ENCODE data around the gene ACAD10. TPM values are rescaled to one million over a fixed set of nuclear protein-coding genes. Genes with fewer than 3 reads are reported as not detected.
"Not testable (repeated sequence)": the region's sequence is repeated elsewhere in the genome, so short reads cannot be mapped to it uniquely, and the experiment has no call there.

Gene ACAD10
- total RNA-seq, 1 donor from 2014 or later: 32.6 TPM

- Mint-ChIP-seq H3K9me3 (no peaks in the 10 kb centered on the region), H3K27ac (no peak overlapping the region), H3K27me3 (ENCODE audit: low read depth) (peaks cover 8% of the 10 kb centered on the region), H3K36me3 (ENCODE audit: low read depth) (no peaks in the 10 kb centered on the region), H3K4me3 (ENCODE audit: low read depth) (no peak overlapping the region), H3K4me1 (ENCODE audit: low read depth) (peaks cover 19% of the 10 kb centered on the region)
- DNase-seq (ENCODE audit: low spot score): no peak
- intact Hi-C loops (cut with micrococcal nuclease): no loop called here
These were observed 74.1 kb downstream of the ACAD10 start for GRCh38 chr12:111759991-111760390.

- Mint-ChIP-seq H3K4me3 (ENCODE audit: low read depth) (no peak overlapping the region), H3K4me1 (ENCODE audit: low read depth) (peaks cover 20% of the 10 kb centered on the region), H3K36me3 (ENCODE audit: low read depth) (peaks cover under 1% of the 10 kb centered on the region), H3K27ac (no peak overlapping the region), H3K9me3 (no peaks in the 10 kb centered on the region), H3K27me3 (ENCODE audit: low read depth) (peaks cover 8% of the 10 kb centered on the region)
- intact Hi-C loops (cut with micrococcal nuclease): no loop called here
- DNase-seq (ENCODE audit: low spot score): no peak
These were observed 75.2 kb downstream of the ACAD10 start for GRCh38 chr12:111761099-111761498.

GRCh38 chr12:111761706-111762105, 75.9 kb downstream of the ACAD10 start:
- Mint-ChIP-seq H3K4me1 (ENCODE audit: low read depth) (peaks cover 23% of the 10 kb centered on the region), H3K27ac (no peak overlapping the region), H3K9me3 (no peaks in the 10 kb centered on the region), H3K36me3 (ENCODE audit: low read depth) (peaks cover 3% of the 10 kb centered on the region), H3K27me3 (ENCODE audit: low read depth) (peaks cover 11% of the 10 kb centered on the region), H3K4me3 (ENCODE audit: low read depth) (no peak overlapping the region)
- no peak for DNase-seq (ENCODE audit: low spot score)
- intact Hi-C loops (cut with micrococcal nuclease): no loop called here

- DNase-seq (ENCODE audit: low spot score); H3K4me3 Mint-ChIP-seq (ENCODE audit: low read depth); H3K9me3 Mint-ChIP-seq; H3K36me3 Mint-ChIP-seq (ENCODE audit: low read depth); H3K27ac Mint-ChIP-seq; intact Hi-C loops (cut with micrococcal nuclease): not testable (repeated sequence)
- peaks cover 24% of the 10 kb centered on the region for H3K27me3 Mint-ChIP-seq (ENCODE audit: low read depth)
- H3K4me1 Mint-ChIP-seq (ENCODE audit: low read depth): peaks cover 20% of the 10 kb centered on the region
These were observed 77.7 kb downstream of the ACAD10 start for GRCh38 chr12:111763552-111763951.

- intact Hi-C loops (cut with micrococcal nuclease): no loop called here
- Mint-ChIP-seq H3K36me3 (ENCODE audit: low read depth) (peaks cover 3% of the 10 kb centered on the region), H3K9me3 (no peaks in the 10 kb centered on the region), H3K27me3 (ENCODE audit: low read depth) (peaks cover 24% of the 10 kb centered on the region), H3K4me3 (ENCODE audit: low read depth) (peak overlapping the region; percentile 24), H3K4me1 (ENCODE audit: low read depth) (peaks cover 17% of the 10 kb centered on the region), H3K27ac (no peak overlapping the region)
- no peak for DNase-seq (ENCODE audit: low spot score)
These were observed 78.4 kb downstream of the ACAD10 start for GRCh38 chr12:111764120-111764821.

- no peaks in the 10 kb centered on the region for H3K9me3 Mint-ChIP-seq
- intact Hi-C loops (cut with micrococcal nuclease): no loop called here
- peak; percentile 21 for DNase-seq (ENCODE audit: low spot score)
- H3K36me3 Mint-ChIP-seq (ENCODE audit: low read depth): peaks cover 3% of the 10 kb centered on the region
- H3K27me3 Mint-ChIP-seq (ENCODE audit: low read depth): peaks cover 28% of the 10 kb centered on the region
- no peak within 1 kb of the TSS for H3K27ac Mint-ChIP-seq
- peak within 1 kb of the TSS; percentile 78 for H3K4me3 Mint-ChIP-seq (ENCODE audit: low read depth)
- H3K4me1 Mint-ChIP-seq (ENCODE audit: low read depth): peaks cover 14% of the 10 kb centered on the region
These were observed 80.9 kb downstream of the ACAD10 start, which contains the start of gene ALDH2 for GRCh38 chr12:111766608-111767361. Gene ALDH2 (plus strand): TSS chr12:111766933. CDS start chr12:111766983, 50 bp downstream.

GRCh38 chr12:111767362-111768158, 81.7 kb downstream of the ACAD10 start:
- intact Hi-C loops (cut with micrococcal nuclease): no loop called here
- H3K9me3 Mint-ChIP-seq: no peaks in the 10 kb centered on the region
- no peak overlapping the region for H3K27ac Mint-ChIP-seq
- peaks cover 3% of the 10 kb centered on the region for H3K36me3 Mint-ChIP-seq (ENCODE audit: low read depth)
- peaks cover 25% of the 10 kb centered on the region for H3K27me3 Mint-ChIP-seq (ENCODE audit: low read depth)
- H3K4me3 Mint-ChIP-seq (ENCODE audit: low read depth): peak overlapping the region; percentile 78
- no peak for DNase-seq (ENCODE audit: low spot score)
- H3K4me1 Mint-ChIP-seq (ENCODE audit: low read depth): peaks cover 14% of the 10 kb centered on the region

- intact Hi-C loops (cut with micrococcal nuclease): no loop called here
- H3K4me3 Mint-ChIP-seq (ENCODE audit: low read depth): no peak overlapping the region
- H3K4me1 Mint-ChIP-seq (ENCODE audit: low read depth): peaks cover 14% of the 10 kb centered on the region
These were observed 82.5 kb downstream of the ACAD10 start for GRCh38 chr12:111768159-111768895.

GRCh38 chr12:111769599-111769998, 83.7 kb downstream of the ACAD10 start:
- H3K4me1 Mint-ChIP-seq (ENCODE audit: low read depth): peaks cover 12% of the 10 kb centered on the region
- peaks cover 3% of the 10 kb centered on the region for H3K36me3 Mint-ChIP-seq (ENCODE audit: low read depth)
- H3K9me3 Mint-ChIP-seq: no peaks in the 10 kb centered on the region
- peaks cover 22% of the 10 kb centered on the region for H3K27me3 Mint-ChIP-seq (ENCODE audit: low read depth)
- DNase-seq (ENCODE audit: low spot score): no peak
- H3K27ac Mint-ChIP-seq: no peak overlapping the region
- H3K4me3 Mint-ChIP-seq (ENCODE audit: low read depth): no peak overlapping the region
- intact Hi-C loops (cut with micrococcal nuclease): no loop called here

More at GRCh38 chr12:111768159-111768895, 82.5 kb downstream of the ACAD10 start:
- Mint-ChIP-seq H3K36me3 (ENCODE audit: low read depth) (peaks cover 3% of the 10 kb centered on the region), H3K27ac (no peak overlapping the region), H3K27me3 (ENCODE audit: low read depth) (peaks cover 25% of the 10 kb centered on the region), H3K9me3 (no peaks in the 10 kb centered on the region)
- DNase-seq (ENCODE audit: low spot score): no peak

- no peak for DNase-seq (ENCODE audit: low spot score)
- H3K36me3 Mint-ChIP-seq (ENCODE audit: low read depth): no peaks in the 10 kb centered on the region
- no peak overlapping the region for H3K27ac Mint-ChIP-seq
- no peak overlapping the region for H3K4me3 Mint-ChIP-seq (ENCODE audit: low read depth)
- intact Hi-C loops (cut with micrococcal nuclease): no loop called here
- H3K9me3 Mint-ChIP-seq: no peaks in the 10 kb centered on the region
- H3K27me3 Mint-ChIP-seq (ENCODE audit: low read depth): peaks cover 8% of the 10 kb centered on the region
- peaks cover 5% of the 10 kb centered on the region for H3K4me1 Mint-ChIP-seq (ENCODE audit: low read depth)
These were observed 88.1 kb downstream of the ACAD10 start for GRCh38 chr12:111773801-111774551.

- no peak overlapping the region for H3K27ac Mint-ChIP-seq
- H3K27me3 Mint-ChIP-seq (ENCODE audit: low read depth): peaks cover 4% of the 10 kb centered on the region
- no peaks in the 10 kb centered on the region for H3K36me3 Mint-ChIP-seq (ENCODE audit: low read depth)
- no peak for DNase-seq (ENCODE audit: low spot score)
- peaks cover 5% of the 10 kb centered on the region for H3K4me1 Mint-ChIP-seq (ENCODE audit: low read depth)
- no peaks in the 10 kb centered on the region for H3K9me3 Mint-ChIP-seq
- intact Hi-C loops (cut with micrococcal nuclease): no loop called here
- H3K4me3 Mint-ChIP-seq (ENCODE audit: low read depth): no peak overlapping the region
These were observed 89.6 kb downstream of the ACAD10 start for GRCh38 chr12:111775205-111776193.

All from activated T-helper 2 cell treated with anti-CD3 and anti-CD28 coated beads, Interferon-gamma antibody, Interleukin-2, Interleukin-4, amounts not matched to agents 10 μg/mL and 5 μg/mL and 100 μg/mL, durations not matched to agents 14 hours and 24 hours and 36 hours (primary cell).